Omental fat pad (tissue), 4 donors: ENCODE measurements around the gene USP9X. TPM values are rescaled to one million over a fixed set of nuclear protein-coding genes. Genes with fewer than 3 reads are reported as not detected.
"Not testable (repeated sequence)": the region's sequence is repeated elsewhere in the genome, so short reads cannot be mapped to it uniquely, and the experiment has no call there.

Experiments
- ATAC-seq: fragments of 150-250 bp; one replicate; pipeline ENCODE4 v1.9.1; 2016; ENCODE audit warnings: mild to moderate bottlenecking, moderate library complexity; ENCODE audit not compliant: low FRiP score
- DNase-seq: peaks from one replicate; pipeline ENCODE4 v3.0.0-alpha.2; 2019; ENCODE audit warnings: low spot score
- total RNA-seq, 4 donors: library from RNA; depleted of rRNA; stranded (reverse); fragments of >200 nt; gene quantifications; one replicate each; pipeline ENCODE4 v1.1.0, GENCODE V29; 2016
- TF ChIP-seq, protein P1 (sequence below), 3 donors: fragments of 450-650 bp; IDR thresholded peaks; one replicate each; pipeline ENCODE4 v1.5.1; 2016 to 2017; ENCODE audit warnings: antibody characterized with exemption in 3 of 3, mild to moderate bottlenecking in 3 of 3, moderate library complexity in 2 of 3

The USP9X gene
- total RNA-seq, 4 donors from 2014 or later, result 72.4 to 160 (median 129) TPM

- DNase-seq (no peak), ATAC-seq (no peak)
- TF ChIP-seq, protein P1, sequence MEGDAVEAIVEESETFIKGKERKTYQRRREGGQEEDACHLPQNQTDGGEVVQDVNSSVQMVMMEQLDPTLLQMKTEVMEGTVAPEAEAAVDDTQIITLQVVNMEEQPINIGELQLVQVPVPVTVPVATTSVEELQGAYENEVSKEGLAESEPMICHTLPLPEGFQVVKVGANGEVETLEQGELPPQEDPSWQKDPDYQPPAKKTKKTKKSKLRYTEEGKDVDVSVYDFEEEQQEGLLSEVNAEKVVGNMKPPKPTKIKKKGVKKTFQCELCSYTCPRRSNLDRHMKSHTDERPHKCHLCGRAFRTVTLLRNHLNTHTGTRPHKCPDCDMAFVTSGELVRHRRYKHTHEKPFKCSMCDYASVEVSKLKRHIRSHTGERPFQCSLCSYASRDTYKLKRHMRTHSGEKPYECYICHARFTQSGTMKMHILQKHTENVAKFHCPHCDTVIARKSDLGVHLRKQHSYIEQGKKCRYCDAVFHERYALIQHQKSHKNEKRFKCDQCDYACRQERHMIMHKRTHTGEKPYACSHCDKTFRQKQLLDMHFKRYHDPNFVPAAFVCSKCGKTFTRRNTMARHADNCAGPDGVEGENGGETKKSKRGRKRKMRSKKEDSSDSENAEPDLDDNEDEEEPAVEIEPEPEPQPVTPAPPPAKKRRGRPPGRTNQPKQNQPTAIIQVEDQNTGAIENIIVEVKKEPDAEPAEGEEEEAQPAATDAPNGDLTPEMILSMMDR (IDR thresholded peaks at IDR 0.05), result no peak
Observed at GRCh38 chrX:41273638-41274037, 188.4 kb downstream of the USP9X start.

- ATAC-seq (peak; percentile 76), DNase-seq (no peak)
- TF ChIP-seq, protein P1 (IDR thresholded peaks at IDR 0.05), result no peak
Observed at GRCh38 chrX:41275661-41276609, 190.7 kb downstream of the USP9X start.

- DNase-seq (no peak), ATAC-seq (no peak)
- TF ChIP-seq, protein P1 (IDR thresholded peaks at IDR 0.05), result no peak
Observed at GRCh38 chrX:41276661-41277506, 191.6 kb downstream of the USP9X start.

DNA sequence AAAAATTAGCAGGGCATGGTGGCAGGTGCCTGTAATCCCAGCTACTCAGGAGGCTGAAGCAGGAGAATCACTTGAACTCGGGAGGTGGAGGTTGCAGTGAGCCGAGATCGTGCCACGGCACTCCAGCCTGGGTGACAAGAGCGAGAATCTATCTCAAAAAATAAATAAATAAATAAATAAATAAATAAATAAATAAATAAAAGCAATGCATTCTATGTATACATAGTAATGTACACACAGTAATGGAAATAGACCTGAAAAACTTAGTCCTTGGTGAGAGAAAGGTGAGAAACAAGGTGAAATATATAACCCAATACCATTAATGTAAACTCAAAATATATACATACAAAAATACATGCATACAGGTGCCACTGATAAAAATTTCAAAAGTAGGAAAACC, 197.1 kb downstream of the USP9X start:
- DNase-seq, ATAC-seq: not testable (repeated sequence)

GRCh38 chrX:41285928-41286327, 200.7 kb downstream of the USP9X start:
- not testable (repeated sequence) for ATAC-seq, DNase-seq

Other genes with a start within 250 kb of the USP9X start
- gene DDX3X, start 248.7 kb downstream of the USP9X start, total RNA-seq, result 100 to 1,000 TPM; 322 to 542 (median 395) TPM